ENCODE data around the gene TMF1.
A peak's percentile ranks its signal among the peaks of the same experiment; 100 is the strongest.

The TMF1 gene

DNA sequence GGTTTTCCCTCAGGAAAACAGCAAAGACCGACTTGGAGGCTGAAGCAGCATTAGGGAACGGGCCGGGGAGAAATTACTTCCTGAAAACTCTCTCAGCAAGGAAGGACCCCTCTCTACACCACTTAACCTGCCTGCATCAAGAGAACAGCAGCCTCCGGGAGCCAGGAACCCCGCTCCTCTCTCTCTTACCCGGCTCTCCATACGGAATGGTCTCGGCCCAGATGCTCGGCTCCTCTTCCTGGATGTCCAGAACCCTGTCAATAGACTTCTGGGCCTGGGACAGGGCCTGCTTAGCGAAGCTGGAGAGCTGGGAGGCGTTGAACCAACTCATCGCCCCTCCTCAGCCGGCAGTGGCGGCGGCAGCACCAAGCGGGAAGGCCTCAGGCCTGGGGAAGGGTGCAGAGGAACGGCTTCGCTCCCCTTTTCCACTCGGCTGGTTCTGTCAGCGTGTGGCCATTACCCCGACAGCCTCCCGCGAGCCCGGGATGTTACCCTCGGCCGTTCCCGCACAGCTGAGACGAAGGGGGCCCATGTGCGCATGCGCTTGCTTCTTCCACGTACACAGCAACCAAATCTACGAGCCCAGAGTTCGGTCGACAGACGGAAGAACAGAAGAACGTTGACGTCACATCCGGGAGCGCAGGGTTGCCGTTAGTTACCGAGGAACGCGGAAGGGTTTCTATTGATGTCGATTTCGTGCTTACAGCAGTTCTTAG, at the start of gene TMF1:
TSS of gene TMF1 (minus strand) at position 578 of the 716 bp plus-strand sequence. CDS start at position 331, 247 bp downstream.
- DNase-seq: no peak

DNA sequence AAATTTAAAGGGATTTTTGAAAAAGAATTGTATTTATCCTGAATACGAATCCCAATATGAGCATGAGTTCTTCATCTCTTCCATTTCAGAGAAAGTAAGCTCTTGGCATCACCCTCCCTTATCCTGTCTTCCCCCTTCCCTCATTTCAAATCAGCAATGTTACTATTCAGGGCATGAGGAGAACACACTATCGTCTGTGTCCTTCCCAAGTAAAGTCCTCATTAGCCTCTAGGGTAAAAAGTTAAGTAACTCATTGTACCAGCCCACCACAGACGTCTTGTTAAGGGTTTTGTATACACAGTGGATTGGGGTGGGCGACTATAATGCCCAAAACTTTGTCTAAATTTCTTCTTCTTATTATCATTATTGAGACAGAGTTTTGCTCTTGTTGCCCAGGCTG, 47.4 kb upstream of the TMF1 start:
- no peak for DNase-seq

GRCh38 chr3:69097407-69098086, 45.4 kb upstream of the TMF1 start:
- no peak for DNase-seq

DNA sequence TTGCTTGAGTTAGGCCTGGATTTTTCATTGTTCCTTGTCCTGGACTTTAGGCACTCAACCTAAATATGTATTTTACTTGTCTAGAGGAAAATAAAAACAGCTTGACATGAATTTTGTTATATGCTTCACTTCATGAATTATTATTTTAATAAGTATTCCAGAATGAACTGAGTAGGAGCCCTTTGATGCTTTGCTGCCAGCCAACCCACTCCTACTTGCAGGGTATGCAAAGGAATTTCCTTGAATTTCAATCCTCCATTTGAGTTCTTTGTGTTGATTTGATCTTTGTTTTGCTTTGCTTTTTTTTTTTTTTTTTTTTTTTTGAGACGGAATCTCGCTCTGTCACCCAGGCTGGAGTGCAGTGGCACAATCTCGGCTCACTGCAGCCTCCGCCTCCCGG, 44.2 kb upstream of the TMF1 start:
- no peak for DNase-seq

- DNase-seq: no peak
These were observed 43.5 kb upstream of the TMF1 start for GRCh38 chr3:69095636-69096035.

DNA sequence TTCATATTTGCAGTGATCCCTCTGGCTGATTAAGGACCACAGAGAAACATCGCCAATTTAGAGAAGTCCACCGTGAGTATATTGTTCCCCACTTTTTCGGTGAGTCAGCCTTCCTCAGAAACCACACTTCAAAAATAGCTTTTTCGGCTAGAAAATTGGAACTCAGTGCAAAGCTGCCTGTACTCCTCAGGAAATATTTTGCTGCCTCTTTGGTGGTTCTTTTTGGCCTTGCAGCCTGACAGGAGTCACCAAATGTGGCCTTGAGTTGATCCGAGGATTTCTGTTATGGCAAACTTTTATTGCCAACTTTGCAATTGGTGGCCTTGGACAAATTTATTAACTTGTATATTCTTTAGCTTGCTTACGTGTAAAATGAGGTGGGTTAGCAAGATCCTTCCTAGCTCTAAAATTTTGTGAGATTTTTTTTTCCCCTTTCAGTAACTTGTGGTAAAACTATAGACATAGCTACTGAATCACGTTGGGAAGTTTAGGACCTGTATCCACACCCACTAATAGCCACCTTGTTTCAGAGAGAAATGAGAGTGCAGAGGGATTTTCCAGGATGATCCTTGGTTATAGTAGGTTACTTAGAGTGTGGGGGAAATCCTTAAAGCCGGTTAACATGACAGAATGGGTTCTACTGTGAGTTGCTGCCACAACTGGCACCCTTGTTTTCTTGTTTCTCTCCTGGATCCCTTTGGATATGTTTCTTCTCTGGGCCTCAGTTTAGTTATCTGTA, 42.5 kb upstream of the TMF1 start:
- DNase-seq: no peak

DNA sequence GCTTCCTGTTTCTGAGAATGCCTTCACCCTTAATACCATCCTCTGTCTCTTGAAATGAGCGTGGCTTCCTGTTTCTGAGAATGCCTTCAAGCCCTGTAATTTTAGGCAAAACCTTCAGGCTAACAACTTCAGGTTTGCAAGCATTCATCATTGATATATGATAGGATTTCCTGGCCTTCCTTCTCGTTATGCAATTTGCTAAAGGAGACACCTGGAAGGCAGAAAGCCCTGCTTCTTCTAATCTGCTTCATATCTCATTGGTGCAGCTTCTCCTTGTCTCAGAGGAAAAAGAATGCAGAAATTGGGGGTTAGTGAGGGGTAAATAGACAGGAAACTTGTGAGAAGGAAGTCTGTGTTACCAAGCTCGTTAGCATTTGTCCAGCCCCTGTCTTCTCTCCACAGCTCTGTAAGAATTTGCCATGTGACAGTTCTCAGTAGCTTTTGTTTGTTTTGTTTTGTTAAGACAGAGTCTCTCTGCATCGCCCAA, 39.9 kb upstream of the TMF1 start:
- no peak for DNase-seq

DNA sequence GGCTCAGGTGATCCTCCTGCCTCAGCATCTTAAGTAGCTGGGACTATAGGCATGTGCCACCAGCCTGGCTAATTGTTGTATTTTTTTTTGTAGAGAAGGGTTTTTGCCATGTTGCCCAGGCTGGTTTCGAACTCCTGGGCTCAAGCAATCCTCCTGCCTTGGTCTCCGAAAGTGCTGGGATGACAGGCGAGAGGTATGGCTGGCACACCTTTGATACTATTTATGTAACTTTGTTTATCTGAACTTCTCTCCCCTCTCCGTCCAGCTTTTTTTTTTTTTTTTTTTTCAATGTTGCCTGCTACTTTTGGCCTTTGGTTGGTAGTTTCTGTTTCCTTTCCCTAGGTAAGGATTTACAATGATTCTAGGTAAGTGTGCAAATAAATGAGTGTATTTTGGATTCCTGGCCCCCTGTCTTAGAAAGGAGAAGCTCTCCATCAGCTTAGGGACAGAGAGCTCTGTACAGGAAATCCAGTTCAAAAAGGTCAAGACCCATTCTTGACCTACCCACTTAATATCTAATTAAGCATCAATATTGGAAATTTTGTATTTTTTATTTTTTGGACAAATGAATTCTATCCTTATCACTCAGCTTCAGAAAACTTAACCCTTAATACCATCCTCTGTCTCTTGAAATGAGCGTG, 39.4 kb upstream of the TMF1 start:
- no peak for DNase-seq

DNA sequence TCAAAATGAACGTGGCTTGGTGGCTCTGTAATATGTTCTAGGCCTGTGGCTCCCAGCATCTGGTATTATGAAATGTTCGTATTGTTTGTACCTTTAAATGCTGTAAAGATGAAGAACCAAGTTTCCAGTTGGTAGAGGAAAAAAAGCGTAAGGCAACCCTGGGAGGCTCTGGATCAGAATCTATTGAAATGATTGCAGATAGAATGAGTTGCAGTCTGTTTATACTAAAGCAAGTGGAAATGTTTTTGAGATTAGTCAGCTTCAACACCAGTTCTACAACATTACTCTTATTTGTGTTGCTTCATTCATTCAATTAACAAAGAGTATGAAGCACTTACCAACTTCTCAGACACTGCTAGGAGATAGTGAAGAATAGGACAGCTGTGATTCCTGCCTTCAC, 37.9 kb upstream of the TMF1 start:
- no peak for DNase-seq

DNA sequence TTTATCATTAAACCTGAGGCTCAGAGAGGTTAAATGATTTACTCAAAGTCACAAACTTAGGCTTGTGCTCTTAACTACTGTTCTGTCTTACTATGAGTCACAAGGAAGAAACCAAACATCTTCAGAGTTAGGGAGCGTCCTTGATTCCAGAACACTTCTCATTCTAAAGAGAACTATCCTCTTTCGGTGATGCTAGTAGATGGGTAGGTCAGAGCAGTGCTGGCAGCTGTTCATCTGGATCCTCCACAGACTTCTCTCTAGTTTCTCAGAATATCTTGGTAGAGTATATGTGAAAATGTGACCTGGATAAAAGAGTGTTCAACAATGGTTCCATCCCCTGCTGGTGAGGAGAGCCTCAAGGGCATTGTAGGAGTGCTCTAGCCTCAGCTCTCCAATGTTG, 35.9 kb upstream of the TMF1 start:
- DNase-seq: no peak

DNA sequence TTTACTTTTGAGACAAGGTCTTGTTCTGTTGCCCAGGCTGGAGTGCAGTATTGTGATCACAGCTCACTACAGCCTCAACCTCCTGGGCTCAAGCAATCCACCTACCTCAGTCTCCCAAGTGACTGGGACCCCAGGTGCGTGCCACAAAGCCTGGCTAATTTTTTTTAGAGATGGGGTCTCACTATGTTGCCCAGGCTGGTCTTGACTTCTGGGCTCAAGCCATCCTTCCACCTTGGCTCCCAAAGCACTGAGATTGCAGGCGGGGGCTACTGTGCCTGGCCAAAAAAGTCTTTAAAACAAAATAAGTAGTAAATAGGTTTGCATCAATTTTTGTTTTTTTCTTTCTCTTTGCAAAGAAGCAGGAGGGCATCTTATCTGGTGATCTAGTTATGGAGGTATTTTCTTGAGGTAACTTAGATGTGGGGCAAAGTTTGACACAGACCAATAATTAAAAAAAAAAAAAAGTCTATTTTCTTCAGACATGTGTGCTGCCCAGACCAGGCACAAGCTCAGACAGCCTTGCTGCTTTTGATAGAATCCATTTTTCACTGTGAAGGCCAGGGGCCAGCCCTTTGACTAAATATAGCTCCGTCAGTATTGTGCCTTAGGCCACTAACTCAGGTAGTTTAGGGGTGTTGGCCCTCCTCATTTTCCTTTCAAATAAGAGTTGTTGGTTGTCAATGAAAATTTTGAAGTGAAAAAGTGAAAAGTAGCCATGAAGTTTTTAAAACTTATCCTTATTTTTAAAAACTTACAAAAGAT, 35.1 kb upstream of the TMF1 start:
- DNase-seq: no peak

GRCh38 chr3:69085833-69086722, 33.9 kb upstream of the TMF1 start:
- DNase-seq: peak in 1 of 2 experiments; percentile 20

DNA sequence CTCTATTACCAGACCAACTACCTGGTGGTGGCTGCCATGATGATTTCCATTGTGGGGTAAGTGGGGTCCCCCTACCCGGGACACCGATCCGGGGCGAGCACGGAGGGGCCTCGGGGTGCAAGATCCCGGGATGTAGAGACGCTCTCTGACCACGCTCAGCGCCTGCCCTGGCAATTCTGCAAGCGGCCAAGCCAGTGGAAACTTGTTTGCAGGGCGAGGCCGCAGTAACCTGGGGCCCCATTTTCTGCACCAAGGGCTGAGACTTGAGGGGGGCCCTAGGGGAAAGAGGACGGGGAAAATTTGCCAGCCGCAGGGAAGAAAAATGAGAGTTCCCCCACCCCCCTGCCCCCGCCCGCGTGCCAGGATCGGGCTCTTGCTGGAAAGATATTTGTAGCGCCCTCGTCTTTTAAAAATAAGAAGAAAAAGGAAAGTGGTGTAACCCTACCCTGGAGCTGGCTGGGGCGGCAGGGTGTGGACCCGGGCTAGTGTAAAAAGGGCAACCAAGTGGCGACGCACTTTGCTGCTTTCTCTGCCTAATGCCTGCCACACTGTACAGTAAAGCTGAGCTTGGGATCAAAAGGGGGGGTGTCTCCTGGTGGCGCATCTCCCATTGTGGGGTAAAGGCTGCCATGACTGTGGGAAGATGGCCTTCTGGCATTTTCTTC, 33.2 kb upstream of the TMF1 start:
- DNase-seq: no peak

DNA sequence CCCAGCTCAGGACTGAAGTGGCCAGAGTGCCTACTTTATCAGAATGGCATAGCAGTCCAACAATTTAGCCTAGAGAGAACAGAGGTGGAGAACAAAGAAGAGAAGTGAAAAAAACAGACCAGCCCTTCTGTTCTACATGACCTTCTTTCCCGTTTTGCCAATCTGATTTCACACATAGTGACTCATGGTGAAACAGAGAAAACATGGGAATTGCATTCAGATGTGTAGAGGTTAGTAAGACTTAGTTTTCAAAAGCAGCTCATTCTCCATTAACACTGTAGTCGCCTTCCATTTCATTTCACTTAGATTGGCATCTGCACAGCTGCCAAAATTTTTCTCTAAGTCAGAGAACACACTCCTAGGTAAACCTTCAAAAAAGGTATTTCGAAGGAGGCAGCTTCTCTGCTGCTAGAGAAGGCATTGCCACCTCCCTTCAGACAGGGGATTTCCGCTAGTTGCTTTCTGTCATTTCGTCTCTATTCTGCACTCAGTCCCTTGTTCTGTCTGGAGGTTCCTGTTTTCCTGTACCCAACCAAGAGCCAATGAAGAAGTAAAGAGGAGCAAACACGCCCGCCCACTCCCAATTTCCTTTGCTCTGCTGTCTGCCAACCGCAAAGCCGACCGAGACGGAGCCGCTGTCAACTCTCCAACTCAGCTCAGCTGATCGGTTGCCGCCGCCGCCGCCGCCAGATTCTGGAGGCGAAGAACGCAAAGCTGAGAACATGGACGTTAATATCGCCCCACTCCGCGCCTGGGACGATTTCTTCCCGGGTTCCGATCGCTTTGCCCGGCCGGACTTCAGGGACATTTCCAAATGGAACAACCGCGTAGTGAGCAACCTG, 32.4 kb upstream of the TMF1 start, which contains the start of gene ARL6IP5:
TSS of gene ARL6IP5 (plus strand) at position 612 of the 842 bp plus-strand sequence. CDS start at position 723, 111 bp downstream.
- peak; percentile 55 to 79 for DNase-seq

- no peak for DNase-seq
These were observed 30.7 kb upstream of the TMF1 start for GRCh38 chr3:69082805-69083204.

GRCh38 chr3:69082361-69082760, 30.2 kb upstream of the TMF1 start:
- DNase-seq: no peak

DNA sequence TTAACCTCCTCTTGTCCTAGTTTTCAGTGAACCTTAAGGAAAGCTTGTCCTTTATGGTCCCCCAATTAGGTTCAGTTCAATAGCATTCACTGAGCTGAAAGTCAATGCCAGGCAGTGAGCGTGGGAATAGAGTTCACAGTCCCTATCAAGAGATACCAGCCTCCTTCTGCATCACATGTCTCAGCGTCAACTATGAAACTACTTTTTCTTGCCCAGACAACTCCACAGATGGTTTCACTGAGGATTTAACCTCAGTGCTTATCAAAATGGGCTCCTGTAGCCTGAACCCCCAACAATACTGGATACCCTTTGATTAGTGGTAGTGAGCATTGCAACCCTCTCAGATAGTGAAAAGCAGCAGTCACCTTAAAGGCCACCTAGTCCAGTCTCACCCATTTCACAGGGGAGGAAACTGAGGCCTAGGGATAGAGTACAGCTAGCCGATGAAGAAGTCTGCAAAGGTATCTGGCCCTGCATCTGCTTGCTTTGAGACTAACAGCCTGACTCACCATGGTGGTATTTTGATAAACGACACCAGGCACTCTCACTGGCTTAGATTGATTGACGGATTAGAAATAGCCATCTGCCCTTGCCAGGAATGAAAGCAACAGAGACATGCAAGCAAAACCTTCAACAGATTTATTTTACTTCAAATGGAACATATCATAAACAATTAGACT, 29.6 kb upstream of the TMF1 start:
- no peak for DNase-seq

DNA sequence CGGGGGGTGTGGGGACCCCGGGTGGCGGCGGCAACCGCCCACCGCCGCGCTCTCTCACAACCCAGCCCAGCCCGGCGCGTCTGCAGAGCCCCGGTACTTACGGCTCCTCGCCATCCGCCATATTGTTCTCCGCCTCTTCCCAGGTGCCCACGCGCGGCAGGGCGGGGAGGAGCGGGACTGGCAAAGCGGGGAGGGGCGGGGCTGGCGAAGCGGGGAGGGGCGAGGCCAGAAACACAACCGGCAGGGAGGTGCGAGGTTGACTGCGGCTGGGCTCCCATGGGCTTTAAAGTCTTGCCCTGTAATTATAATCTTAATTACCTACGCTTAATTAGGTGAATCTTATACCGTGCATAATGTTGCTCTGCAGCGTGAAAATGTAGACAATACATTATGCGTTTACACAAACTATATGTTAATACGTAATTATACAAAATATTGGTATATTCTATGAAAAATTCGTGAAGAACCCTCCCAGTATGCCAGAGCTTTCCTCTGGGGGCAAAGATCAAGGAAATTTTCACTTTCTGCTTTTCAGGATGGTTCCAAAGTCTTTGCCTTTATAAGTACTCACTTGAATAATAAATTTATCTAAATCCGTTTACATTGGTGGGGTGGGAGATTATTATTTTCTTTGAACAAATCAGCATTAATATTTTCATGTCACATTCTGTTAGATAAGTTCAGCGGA, 28.2 kb upstream of the TMF1 start, which contains the start of gene UBA3:
TSS of gene UBA3 (minus strand) at position 133 of the 688 bp plus-strand sequence. CDS start at position 121, 12 bp downstream.
- peak; percentile 18 to 83 for DNase-seq
